Right lobe of liver (tissue), 6 donors: ENCODE data around the gene NELL2. TPM values are rescaled to one million over a fixed set of nuclear protein-coding genes. Genes with fewer than 3 reads are reported as not detected.

ENCODE experiments used
- ATAC-seq, 4 donors: fragments of 200-7000 bp; cut with Tn5 transposase; one replicate each; pipeline ENCODE4 v1.9.1; 2020; ENCODE audit warnings: mild to moderate bottlenecking in 4 of 4, moderate library complexity in 4 of 4
- DNase-seq, 3 donors: peaks; one replicate each; pipeline ENCODE4 v3.0.0-alpha.2; 2020
- H3K27ac ChIP-seq, 3 donors: fragments of 200-600 bp; one replicate each; pipeline ENCODE4 v1.8.0; 2022
- H3K27me3 ChIP-seq, 2 donors: fragments of 200-600 bp; one replicate each; pipeline ENCODE4 v1.8.0; 2022
- H3K36me3 ChIP-seq, 4 donors: fragments of 200-600 bp; sonication (generic) in 1 of 4; one replicate each; pipeline versions ENCODE4 v1.5.1 to v1.8.0; 2017 to 2022; ENCODE audit warnings: control low read depth in 1 of 4
- H3K4me1 ChIP-seq, 4 donors: fragments of 200-600 bp; sonication (generic) in 1 of 4; one replicate each; pipeline versions ENCODE4 v1.5.1 to v1.8.0; 2017 to 2022; ENCODE audit warnings: control low read depth in 1 of 4
- H3K4me3 ChIP-seq, 3 donors: fragments of 200-600 bp; one replicate each; pipeline ENCODE4 v1.8.0; 2022
- H3K9me3 ChIP-seq, 4 donors: fragments of 200-600 bp; sonication (generic) in 1 of 4; one replicate each; pipeline versions ENCODE4 v1.5.1 to v1.8.0; 2017 to 2022; ENCODE audit warnings: control low read depth in 1 of 4
- CTCF ChIP-seq, 4 donors: fragments of 200-600 bp in 3 of 4; fragments of 450-650 bp in 1 of 4; IDR thresholded peaks; one replicate each; pipeline versions ENCODE4 v1.5.1 to v1.8.0; 2016 to 2022; ENCODE audit warnings: antibody characterized with exemption in 4 of 4, mild to moderate bottlenecking in 2 of 4
- POLR2A ChIP-seq: fragments of 450-650 bp; IDR thresholded peaks from one replicate; pipeline ENCODE4 v1.6.1; 2017; ENCODE audit warnings: antibody characterized with exemption, mild to moderate bottlenecking
- WGBS: methylation state at CpG from one replicate; pipeline ENCODE4 v1.1.6; 2018; ENCODE audit warnings: low coverage, low lambda C conversion rate; ENCODE audit not compliant: insufficient coverage; ENCODE audit errors: missing lambda C conversion rate; 5-methylcytosine and 5-hydroxymethylcytosine counted together
- intact Hi-C, 2 donors: fragments of 100-400 bp; cut with DNase I; formaldehyde crosslinking; loops; one replicate each; pipeline versions ENCODE4 v1.11.2 to v1.14.1; 2022
- total RNA-seq, 6 experiments: library from RNA; depleted of rRNA in 2 of 6; stranded (reverse); fragments of >200 nt in 2 of 6; fragmentation: NEBNext Ultra II Directional in 3 of 6; extraction: Animal tissue kit (Norgen Biotek cat#: 25700) in 3 of 6; gene quantifications; one replicate each; pipeline versions ENCODE4 v1.1.0 to v1.2.4, GENCODE V29; 2016 to 2023
- donor health status: DM: no; HTN: yes; CAD: no.
- donor health status: DM: no; HTN: no; CAD: no.
- donor health status: DM: no; HTN: no; CAD: no.
- donor health status: DM: no; HTN: yes; CAD: no.
- donor health status: DM: no; HTN: yes; CAD: no.

NELL2 gene
- total RNA-seq, 6 experiments from 2014 or later, result 0.15 to 0.43 (median 0.43) TPM; not detected in 3

DNA sequence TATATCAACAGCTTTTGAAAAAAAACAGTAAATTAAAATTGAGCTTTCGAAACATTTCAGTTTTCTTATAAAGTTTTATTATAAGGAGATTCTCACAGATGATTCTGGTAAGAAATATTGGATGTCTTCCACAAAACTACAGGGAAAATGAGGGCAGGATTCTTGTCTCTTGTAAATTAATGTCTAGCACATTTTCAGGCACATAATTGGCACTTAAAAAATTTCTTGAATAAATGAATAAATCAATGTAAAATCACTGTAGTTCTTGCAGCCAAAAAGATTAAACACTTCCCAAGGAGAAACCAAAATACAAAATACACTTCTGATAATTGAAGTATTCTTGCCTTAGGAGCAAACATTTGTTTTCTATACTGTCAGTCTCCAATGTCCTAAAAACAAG is 164.4 kb downstream of the NELL2 start:
- Histone ChIP-seq H3K36me3 (no peaks in the 10 kb centered on the region), H3K27me3 (no peaks in the 10 kb centered on the region), H3K4me1 (no peaks in the 10 kb centered on the region), H3K4me3 (no peak overlapping the region), H3K9me3 (no peaks in the 10 kb centered on the region), H3K27ac (no peak overlapping the region)
- no peak for TF ChIP-seq POLR2A
- TF ChIP-seq CTCF (IDR thresholded peaks at IDR 0.05), result no peak
- 77% methylated on average over 1 of the region's 1 CpG for WGBS
- ATAC-seq (no peak), DNase-seq (no peak)
- intact Hi-C loops, result no loop called here

GRCh38 chr12:44709166-44709565 is 166.9 kb downstream of the NELL2 start:
- no peak for TF ChIP-seq POLR2A
- TF ChIP-seq CTCF (IDR thresholded peaks at IDR 0.05), result no peak
- no CpG with 5 or more reads among the region's 2 CpGs for WGBS
- ATAC-seq, result no peak
- Histone ChIP-seq H3K4me1 (no peaks in the 10 kb centered on the region), H3K27me3 (no peaks in the 10 kb centered on the region), H3K36me3 (no peaks in the 10 kb centered on the region), H3K27ac (no peak overlapping the region), H3K4me3 (no peak overlapping the region), H3K9me3 (no peaks in the 10 kb centered on the region)
- DNase-seq, result no peak
- intact Hi-C loops, result no loop called here

- WGBS, result 82% methylated on average over 2 of the region's 2 CpGs
- H3K36me3 ChIP-seq, result no peaks in the 10 kb centered on the region
- H3K27me3 ChIP-seq, result no peaks in the 10 kb centered on the region
- intact Hi-C loops, result no loop called here
- no peaks in the 10 kb centered on the region for H3K4me1 ChIP-seq
- no peak overlapping the region for H3K27ac ChIP-seq
- no peak for TF ChIP-seq POLR2A
- no peak for TF ChIP-seq CTCF (IDR thresholded peaks at IDR 0.05)
- no peak for DNase-seq
- no peak for ATAC-seq
- H3K9me3 ChIP-seq, result no peaks in the 10 kb centered on the region
- no peak overlapping the region for H3K4me3 ChIP-seq
Observed at GRCh38 chr12:44708218-44708617, 167.9 kb downstream of the NELL2 start.

DNA sequence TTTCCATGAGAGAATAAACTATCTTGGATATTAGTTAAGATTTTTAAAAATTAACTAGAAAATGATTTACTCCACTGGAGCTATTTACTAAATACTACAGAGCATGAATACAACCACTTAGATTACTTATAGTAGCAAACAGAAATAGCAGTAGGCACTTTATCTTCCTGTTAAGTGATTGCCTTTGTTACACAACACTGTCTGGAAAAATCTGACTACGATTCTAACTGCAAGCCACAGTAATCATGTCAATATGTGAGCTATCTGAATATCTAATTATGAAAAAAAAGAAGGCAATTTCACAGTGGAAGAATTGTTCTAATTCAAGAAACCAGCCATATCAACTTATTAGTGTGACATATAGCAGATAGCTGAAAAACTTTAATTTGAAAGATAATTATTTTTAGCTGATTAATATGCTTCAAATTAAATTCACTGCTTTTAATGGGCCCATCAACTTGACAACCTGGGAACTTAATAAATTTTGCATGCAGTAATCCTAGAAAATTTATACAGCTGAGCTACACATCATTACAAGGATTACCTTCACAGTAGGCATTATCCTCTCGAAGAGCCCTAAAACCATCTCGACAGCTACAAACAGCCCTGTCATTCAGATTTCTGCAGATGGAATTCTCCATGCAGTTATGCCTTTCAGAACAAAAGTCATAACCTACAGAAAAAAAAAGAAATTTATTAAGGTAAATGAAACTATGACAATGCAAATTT is 172.8 kb downstream of the NELL2 start:
- ATAC-seq (no peak), DNase-seq (no peak)
- 52% methylated on average over 3 of the region's 3 CpGs for WGBS
- intact Hi-C loops, result no loop called here
- H3K4me3 ChIP-seq, result no peak overlapping the region
- TF ChIP-seq POLR2A, result no peak
- no peak for TF ChIP-seq CTCF (IDR thresholded peaks at IDR 0.05)
- H3K36me3 ChIP-seq, result no peaks in the 10 kb centered on the region
- no peaks in the 10 kb centered on the region for H3K4me1 ChIP-seq
- H3K27ac ChIP-seq, result no peak overlapping the region
- no peaks in the 10 kb centered on the region for H3K27me3 ChIP-seq
- no peaks in the 10 kb centered on the region for H3K9me3 ChIP-seq
